Subcutaneous adipose tissue (tissue), 4 donors: ENCODE data around the gene SNRNP35. TPM values are rescaled to one million over a fixed set of nuclear protein-coding genes. Genes with fewer than 3 reads are reported as not detected.

Source experiments
- small RNA-seq: library from RNA; depleted of rRNA; stranded (forward); fragments of <200 nt; gene quantifications from one replicate; pipeline ENCODE3, GENCODE V24; 2016
- total RNA-seq, 4 donors: library from RNA; depleted of rRNA; stranded (reverse); fragments of >200 nt; gene quantifications; one replicate each; pipeline ENCODE4 v1.1.0, GENCODE V29; 2016
- TF ChIP-seq, protein P1 (sequence below): fragments of 450-650 bp; IDR thresholded peaks from one replicate; pipeline ENCODE4 v1.5.1; 2016; ENCODE audit warnings: low read depth, mild to moderate bottlenecking, control low read depth, antibody characterized with exemption, moderate library complexity

SNRNP35 gene
- total RNA-seq, 4 donors from 2014 or later, result 8.7 to 16.8 (median 9.2) TPM

DNA sequence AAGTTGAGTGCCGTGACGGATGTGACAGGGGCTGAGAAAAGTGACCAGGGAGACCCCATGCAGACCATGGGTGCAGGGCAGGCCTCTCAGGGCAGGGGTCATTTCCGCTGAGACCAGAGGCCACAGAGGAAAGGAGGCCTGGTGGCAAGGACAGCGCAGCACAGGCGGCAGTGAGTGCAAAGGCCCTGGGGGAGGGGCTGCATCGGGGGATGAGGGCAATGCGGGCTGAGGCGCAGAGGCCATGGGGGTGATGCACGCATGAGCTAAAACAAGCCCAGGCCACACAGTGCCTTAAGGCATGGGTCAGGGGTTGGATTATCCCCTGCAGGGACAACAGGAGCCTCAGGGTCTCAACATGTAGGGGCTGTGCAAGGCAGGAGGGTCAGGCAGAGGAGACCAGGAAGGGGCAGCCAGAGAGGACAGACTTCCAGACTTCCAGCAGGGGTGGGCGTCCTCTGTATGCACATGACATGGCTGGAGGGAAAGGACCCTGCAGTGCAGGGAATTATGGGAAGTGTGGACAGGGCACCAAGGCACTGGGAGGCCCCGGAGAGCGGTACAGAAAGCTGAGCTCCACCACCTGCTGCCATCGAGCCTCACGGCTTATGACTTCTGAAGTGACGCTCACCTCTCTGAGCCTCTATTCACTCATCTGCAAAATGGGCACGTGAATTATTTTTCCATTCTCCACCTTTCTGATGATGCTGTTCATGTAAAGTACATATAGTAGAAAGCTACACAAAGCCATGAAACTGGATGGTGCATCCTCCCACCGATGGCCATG is 48.3 kb downstream of the SNRNP35 start:
- TF ChIP-seq, protein P1, sequence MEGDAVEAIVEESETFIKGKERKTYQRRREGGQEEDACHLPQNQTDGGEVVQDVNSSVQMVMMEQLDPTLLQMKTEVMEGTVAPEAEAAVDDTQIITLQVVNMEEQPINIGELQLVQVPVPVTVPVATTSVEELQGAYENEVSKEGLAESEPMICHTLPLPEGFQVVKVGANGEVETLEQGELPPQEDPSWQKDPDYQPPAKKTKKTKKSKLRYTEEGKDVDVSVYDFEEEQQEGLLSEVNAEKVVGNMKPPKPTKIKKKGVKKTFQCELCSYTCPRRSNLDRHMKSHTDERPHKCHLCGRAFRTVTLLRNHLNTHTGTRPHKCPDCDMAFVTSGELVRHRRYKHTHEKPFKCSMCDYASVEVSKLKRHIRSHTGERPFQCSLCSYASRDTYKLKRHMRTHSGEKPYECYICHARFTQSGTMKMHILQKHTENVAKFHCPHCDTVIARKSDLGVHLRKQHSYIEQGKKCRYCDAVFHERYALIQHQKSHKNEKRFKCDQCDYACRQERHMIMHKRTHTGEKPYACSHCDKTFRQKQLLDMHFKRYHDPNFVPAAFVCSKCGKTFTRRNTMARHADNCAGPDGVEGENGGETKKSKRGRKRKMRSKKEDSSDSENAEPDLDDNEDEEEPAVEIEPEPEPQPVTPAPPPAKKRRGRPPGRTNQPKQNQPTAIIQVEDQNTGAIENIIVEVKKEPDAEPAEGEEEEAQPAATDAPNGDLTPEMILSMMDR, result no peak

DNA sequence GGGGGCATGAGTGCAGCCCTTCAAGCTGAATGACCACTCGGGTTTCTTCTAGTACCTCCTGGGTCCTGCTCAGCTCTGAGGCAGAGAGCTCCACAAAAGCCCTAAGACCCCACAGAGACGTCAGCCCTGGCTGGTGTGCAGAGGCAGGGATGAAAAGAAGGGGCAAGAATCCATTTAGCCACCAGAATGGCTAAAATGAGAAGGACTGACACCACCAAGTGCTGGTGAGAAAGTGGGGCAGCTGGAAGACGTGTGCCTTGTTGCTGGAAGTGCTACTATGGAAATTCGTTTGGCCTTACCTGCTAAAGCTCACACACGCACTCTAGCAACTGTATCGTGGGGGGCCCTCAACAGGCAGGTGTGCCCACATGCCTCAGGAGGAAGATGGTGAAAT is 48.9 kb downstream of the SNRNP35 start:
- TF ChIP-seq, protein P1, result no peak

DNA sequence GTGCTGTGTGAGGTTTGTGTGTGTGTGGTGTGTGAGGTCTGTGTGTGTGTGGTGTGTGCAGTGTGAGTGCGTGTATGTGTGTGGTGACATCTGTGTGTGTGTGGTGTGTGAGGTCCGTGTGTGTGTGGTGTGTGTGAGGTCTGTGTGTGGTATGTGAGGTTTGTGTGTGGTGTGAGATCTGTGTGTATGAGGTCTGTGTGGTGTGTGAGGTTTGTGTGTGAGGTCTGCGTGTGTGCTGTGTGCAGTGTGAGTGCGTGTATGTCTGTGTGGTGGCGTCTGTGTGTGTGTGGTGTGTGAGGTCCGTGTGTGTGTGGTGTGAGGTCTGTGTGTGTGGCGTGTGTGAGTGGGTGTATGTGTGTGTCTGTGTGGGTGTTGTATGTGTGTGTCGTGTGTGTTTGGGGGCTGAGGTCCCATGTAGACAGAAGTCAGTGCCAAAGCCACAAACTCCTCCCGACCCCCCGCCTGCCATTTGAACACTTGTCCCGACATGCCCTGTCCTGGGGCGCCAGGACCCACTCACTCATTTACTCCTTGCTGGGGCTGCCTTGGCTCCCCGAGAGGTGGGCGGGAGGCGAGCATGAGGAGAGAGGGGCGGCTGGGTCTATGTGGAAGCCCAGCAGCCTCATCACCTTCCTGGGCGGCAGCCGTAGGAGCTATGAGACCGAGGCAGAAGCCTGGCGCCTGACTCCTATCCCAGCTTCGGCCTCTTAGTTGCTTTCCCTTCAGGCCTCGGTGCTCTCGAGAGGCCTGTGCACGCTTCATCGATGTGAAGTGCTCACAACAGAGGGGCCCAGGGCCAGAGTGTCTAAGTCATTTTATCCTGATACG is 55.1 kb downstream of the SNRNP35 start:
- TF ChIP-seq, protein P1, result no peak

DNA sequence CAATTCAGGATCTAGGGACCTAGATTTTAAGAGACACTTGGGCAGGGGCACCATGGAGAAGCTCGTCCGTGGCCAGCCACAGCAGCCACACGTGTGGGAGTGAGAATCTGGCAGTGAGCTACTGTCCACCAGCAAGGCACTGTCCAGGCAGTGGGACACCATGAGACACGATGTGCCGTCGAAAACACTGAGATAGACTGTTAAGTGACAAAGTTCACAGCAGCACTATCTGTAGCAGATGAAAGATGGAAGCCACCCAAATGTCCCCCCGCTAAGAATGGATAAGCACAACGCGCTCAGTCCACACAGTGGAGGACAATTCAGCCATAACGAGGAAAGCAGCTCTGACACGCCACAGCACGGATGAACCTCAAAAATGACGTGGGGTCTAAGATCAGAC is 55.9 kb downstream of the SNRNP35 start:
- TF ChIP-seq, protein P1, result no peak

DNA sequence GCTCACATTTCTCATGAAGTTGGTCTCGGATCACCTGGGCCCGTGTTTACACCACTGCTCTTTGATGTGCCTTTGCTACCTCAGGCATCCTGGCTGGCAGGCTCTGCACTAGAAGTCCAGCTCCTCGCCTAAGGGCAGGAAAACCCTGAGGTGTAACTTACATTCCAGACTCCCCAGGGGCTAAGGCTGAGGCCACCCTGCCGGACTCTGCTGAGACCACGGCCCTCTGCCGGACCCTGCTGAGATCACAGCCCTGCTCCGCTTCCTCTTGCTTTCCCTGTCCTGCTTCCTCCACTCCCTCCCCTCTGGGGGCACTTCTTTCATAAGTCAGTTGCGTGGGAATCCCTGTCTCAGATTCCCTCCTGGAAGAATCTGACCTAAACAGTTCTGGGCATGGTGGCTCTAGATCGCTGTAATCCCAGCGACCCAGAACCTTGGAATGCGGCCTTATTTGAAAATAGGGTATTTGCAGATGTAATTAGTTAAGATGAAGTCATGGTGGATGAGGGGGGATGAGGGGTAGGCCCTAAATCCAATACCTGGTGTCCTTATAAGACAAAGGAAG is 58.4 kb downstream of the SNRNP35 start:
- TF ChIP-seq, protein P1, result no peak

Small RNAs within 50 kb of the gene (small RNA-seq; reads per million reads assigned to genes)
- gene AC145423.2, result not detected

Other genes with a start within 250 kb of the SNRNP35 start
- 10 to 100 TPM; 29.7 to 39.9 (median 35.5) TPM for gene MPHOSPH9, start 225.0 kb upstream of the SNRNP35 start, total RNA-seq
- gene MTRFR, start 224.7 kb upstream of the SNRNP35 start, total RNA-seq, result 10 to 100 TPM in 2 of 4 donors, 1 to 10 TPM in 2; 6.4 to 14.5 (median 8.3) TPM
- gene CDK2AP1, start 186.3 kb upstream of the SNRNP35 start, total RNA-seq, result 100 to 1,000 TPM in 1 of 4 donors, 10 to 100 TPM in 3; 69.9 to 203 (median 90.8) TPM
- gene SBNO1, start 93.3 kb upstream of the SNRNP35 start, total RNA-seq, result 10 to 100 TPM; 19.2 to 26.2 (median 21.4) TPM
- gene KMT5A, start 74.0 kb upstream of the SNRNP35 start, total RNA-seq, result 10 to 100 TPM; 19.7 to 46.3 (median 28.2) TPM
- gene RILPL2, start 21.5 kb upstream of the SNRNP35 start, total RNA-seq, result 10 to 100 TPM in 1 of 4 donors, 1 to 10 TPM in 3; 6.7 to 11.7 (median 9.6) TPM
- 10 to 100 TPM in 3 of 4 donors, 1 to 10 TPM in 1; 7.3 to 24.7 (median 12.0) TPM for gene RILPL1, start 75.6 kb downstream of the SNRNP35 start, total RNA-seq
- 100 to 1,000 TPM; 106 to 259 (median 144) TPM for gene TMED2, start 126.4 kb downstream of the SNRNP35 start, total RNA-seq
- gene DDX55, start 144.0 kb downstream of the SNRNP35 start, total RNA-seq, result 10 to 100 TPM; 16.5 to 35.6 (median 19.4) TPM
- 10 to 100 TPM; 57.6 to 94.5 (median 70.4) TPM for gene EIF2B1, start 175.5 kb downstream of the SNRNP35 start, total RNA-seq
- gene GTF2H3, start 175.7 kb downstream of the SNRNP35 start, total RNA-seq, result 10 to 100 TPM; 14.3 to 32.1 (median 18.9) TPM
- gene TCTN2, start 213.0 kb downstream of the SNRNP35 start, total RNA-seq, result 1 to 10 TPM; 4.5 to 7.7 (median 5.5) TPM